Activated CD8-positive, alpha-beta memory T cell treated with anti-CD3 and anti-CD28 coated beads, Interleukin-2, amount 50 U/mL, for 1 hour (primary cell): ENCODE measurements around the gene IL22RA1.

ENCODE experiments used
- DNase-seq: peaks from one replicate; pipeline ENCODE4 v3.0.0-alpha.2; 2020; ENCODE audit errors: extremely low read depth

Gene IL22RA1

GRCh38 chr1:24111996-24112779 lies 30.8 kb downstream of the IL22RA1 start, which contains the start of gene MYOM3:
Gene MYOM3 (minus strand): TSS chr1:24112135. CDS start chr1:24108636, 3,499 bp downstream.
- no peak for DNase-seq

- DNase-seq = no peak
Measured at GRCh38 chr1:24111262-24111995, 31.5 kb downstream of the IL22RA1 start.

- DNase-seq = no peak
Measured at GRCh38 chr1:24110642-24111261, 32.2 kb downstream of the IL22RA1 start.

GRCh38 chr1:24109686-24110475 lies 33.1 kb downstream of the IL22RA1 start:
- no peak for DNase-seq

- DNase-seq = no peak
Measured at GRCh38 chr1:24109166-24109483, 33.8 kb downstream of the IL22RA1 start.

- no peak for DNase-seq
Measured at GRCh38 chr1:24108334-24109165, 34.4 kb downstream of the IL22RA1 start.

GRCh38 chr1:24107462-24108138 lies 35.3 kb downstream of the IL22RA1 start:
- no peak for DNase-seq

- no peak for DNase-seq
Measured at GRCh38 chr1:24105368-24106160, 37.4 kb downstream of the IL22RA1 start.

- no peak for DNase-seq
Measured at GRCh38 chr1:24104854-24105253, 38.1 kb downstream of the IL22RA1 start.

GRCh38 chr1:24103879-24104278 lies 39.1 kb downstream of the IL22RA1 start:
- no peak for DNase-seq

- no peak for DNase-seq
Measured at GRCh38 chr1:24103408-24103807, 39.5 kb downstream of the IL22RA1 start.

- DNase-seq = no peak
Measured at GRCh38 chr1:24102961-24103360, 40.0 kb downstream of the IL22RA1 start.

GRCh38 chr1:24101796-24102586 lies 40.9 kb downstream of the IL22RA1 start:
- DNase-seq = no peak

- DNase-seq = no peak
Measured at GRCh38 chr1:24100945-24101737, 41.8 kb downstream of the IL22RA1 start.

GRCh38 chr1:24098943-24099638 lies 43.8 kb downstream of the IL22RA1 start:
- DNase-seq = no peak

- DNase-seq = no peak
Measured at GRCh38 chr1:24098102-24098501, 44.8 kb downstream of the IL22RA1 start.

- DNase-seq = no peak
Measured at GRCh38 chr1:24097663-24098062, 45.3 kb downstream of the IL22RA1 start.
